ENCODE data around the gene TICRR.

TICRR gene

GRCh38 chr15:89669941-89670340, 94.7 kb downstream of the TICRR start:
- TF ChIP-seq TCF12 (IDR thresholded peaks at IDR 0.05; ENCODE audit: low read depth) (no peak), EGR1 (IDR thresholded peaks at IDR 0.05) (no peak)

- TF ChIP-seq CREB1 (IDR thresholded peaks at IDR 0.05; ENCODE audit: low read depth) (no peak), FOXM1 (IDR thresholded peaks at IDR 0.05; ENCODE audit: borderline replicate concordance, low read depth) (no peak), TCF12 (IDR thresholded peaks at IDR 0.05; ENCODE audit: low read depth) (no peak), TAF1 (IDR thresholded peaks at IDR 0.05; ENCODE audit: low read depth) (no peak), RAD21 (IDR thresholded peaks at IDR 0.05; ENCODE audit: low read depth) (no peak), NFIC (IDR thresholded peaks at IDR 0.05) (no peak), REST (IDR thresholded peaks at IDR 0.05; ENCODE audit: low read depth) (no peak), TEAD4 (IDR thresholded peaks at IDR 0.05) (no peak), MAX (IDR thresholded peaks at IDR 0.05) (no peak), CEBPB (IDR thresholded peaks at IDR 0.05) (no peak)
These were observed 95.8 kb downstream of the TICRR start for GRCh38 chr15:89670971-89671560.

GRCh38 chr15:89671687-89672086, 96.4 kb downstream of the TICRR start:
- TF ChIP-seq MAX (IDR thresholded peaks at IDR 0.05) = no peak

GRCh38 chr15:89672221-89673164, 97.2 kb downstream of the TICRR start:
- TF ChIP-seq TCF12 (IDR thresholded peaks at IDR 0.05; ENCODE audit: low read depth) = no peak
- TF ChIP-seq FOXM1 (IDR thresholded peaks at IDR 0.05; ENCODE audit: borderline replicate concordance, low read depth) = no peak
- TF ChIP-seq RAD21 (IDR thresholded peaks at IDR 0.05; ENCODE audit: low read depth) = no peak

- TF ChIP-seq RAD21 (IDR thresholded peaks at IDR 0.05; ENCODE audit: low read depth) = peak; percentile 38; the same call in 1 of the 2 replicates
- TF ChIP-seq TEAD4 (IDR thresholded peaks at IDR 0.05) = no peak
These were observed 97.9 kb downstream of the TICRR start for GRCh38 chr15:89673165-89673512.

GRCh38 chr15:89674526-89674925, 99.3 kb downstream of the TICRR start:
- no peak for TF ChIP-seq CEBPB (IDR thresholded peaks at IDR 0.05)
- no peak for TF ChIP-seq TEAD4 (IDR thresholded peaks at IDR 0.05)
- TF ChIP-seq REST (IDR thresholded peaks at IDR 0.05; ENCODE audit: low read depth) = no peak

- no peak for TF ChIP-seq TEAD4 (IDR thresholded peaks at IDR 0.05)
- TF ChIP-seq REST (IDR thresholded peaks at IDR 0.05; ENCODE audit: low read depth) = no peak
- TF ChIP-seq TAF1 (IDR thresholded peaks at IDR 0.05; ENCODE audit: low read depth) = no peak
- no peak for TF ChIP-seq USF1 (IDR thresholded peaks at IDR 0.05)
- no peak for TF ChIP-seq RAD21 (IDR thresholded peaks at IDR 0.05; ENCODE audit: low read depth)
- TF ChIP-seq EP300 (IDR thresholded peaks at IDR 0.05; ENCODE audit: borderline replicate concordance) = no peak
- TF ChIP-seq NFIC (IDR thresholded peaks at IDR 0.05) = no peak
- TF ChIP-seq ZBTB7A (IDR thresholded peaks at IDR 0.05; ENCODE audit: low read depth) = no peak
- no peak for TF ChIP-seq MAX (IDR thresholded peaks at IDR 0.05)
- no peak for TF ChIP-seq YY1 (IDR thresholded peaks at IDR 0.05; ENCODE audit: low read depth)
- TF ChIP-seq TCF12 (IDR thresholded peaks at IDR 0.05; ENCODE audit: low read depth) = no peak
- no peak for TF ChIP-seq CEBPB (IDR thresholded peaks at IDR 0.05)
- no peak for TF ChIP-seq CREB1 (IDR thresholded peaks at IDR 0.05; ENCODE audit: low read depth)
- no peak for TF ChIP-seq EGR1 (IDR thresholded peaks at IDR 0.05)
- no peak for TF ChIP-seq FOXM1 (IDR thresholded peaks at IDR 0.05; ENCODE audit: borderline replicate concordance, low read depth)
These were observed 100.3 kb downstream of the TICRR start for GRCh38 chr15:89675606-89676005.
